ENCODE results near the gene ASB7.
A peak's percentile ranks its signal among the peaks of the same experiment; 100 is the strongest.

The ASB7 gene, protein sequence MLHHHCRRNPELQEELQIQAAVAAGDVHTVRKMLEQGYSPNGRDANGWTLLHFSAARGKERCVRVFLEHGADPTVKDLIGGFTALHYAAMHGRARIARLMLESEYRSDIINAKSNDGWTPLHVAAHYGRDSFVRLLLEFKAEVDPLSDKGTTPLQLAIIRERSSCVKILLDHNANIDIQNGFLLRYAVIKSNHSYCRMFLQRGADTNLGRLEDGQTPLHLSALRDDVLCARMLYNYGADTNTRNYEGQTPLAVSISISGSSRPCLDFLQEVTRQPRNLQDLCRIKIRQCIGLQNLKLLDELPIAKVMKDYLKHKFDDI

DNA sequence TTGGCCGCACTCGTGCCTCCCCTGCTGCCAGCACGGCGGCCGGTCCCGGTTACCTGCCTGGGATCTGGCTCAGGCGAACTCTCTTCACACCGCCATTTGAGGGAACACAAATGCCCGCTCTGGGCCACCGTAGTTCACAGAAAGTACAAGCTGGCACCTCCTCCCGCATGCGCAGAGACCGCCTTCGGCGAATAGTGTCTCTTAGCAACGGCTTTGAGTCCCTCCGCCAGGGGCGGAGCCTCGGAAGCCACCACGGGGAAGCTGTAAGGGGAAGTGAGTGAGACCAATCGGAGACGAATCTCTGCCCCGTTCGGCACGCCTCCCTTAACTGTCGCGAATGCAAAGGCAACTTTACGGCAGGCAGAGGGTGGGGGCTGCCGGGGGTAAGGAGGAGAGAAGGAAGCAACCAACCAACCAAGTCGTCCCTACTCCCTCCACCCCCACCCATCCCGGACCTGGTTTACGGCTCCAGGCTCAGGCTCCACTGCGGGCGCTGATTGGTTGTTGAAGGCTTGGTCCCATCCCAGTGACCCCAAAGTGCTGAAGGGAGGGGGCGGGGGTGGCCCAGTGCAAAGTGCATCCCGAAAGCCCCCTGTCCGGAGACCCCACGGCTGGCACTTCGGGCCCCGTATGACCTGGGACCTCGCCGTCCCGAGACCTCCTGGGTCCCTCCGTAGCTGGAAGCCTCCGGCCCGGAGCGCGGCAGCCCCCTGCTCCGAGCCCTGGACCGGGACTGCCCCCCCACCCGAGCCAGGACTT is at the start of gene ASB7, which contains the start of gene LINS1:
Gene ASB7 (plus strand): TSS at position 526 of the 759 bp plus-strand sequence. CDS start 9,628 bp downstream, outside the sequence.
Gene LINS1 (minus strand): TSS at position 121 of the 759 bp plus-strand sequence. CDS start 21,342 bp downstream, outside the sequence.
- peaks cover 83% of the 10 kb centered on the region for H3K79me2 ChIP-seq (ENCODE audit: control insufficient read depth, insufficient read depth, low read length, unreplicated experiment)
- H3K27ac ChIP-seq (ENCODE audit: low read depth, low read length), result peak within 1 kb of the TSS; percentile 35; the same call in 1 of the 2 replicates
- H2AFZ ChIP-seq (ENCODE audit: low read length, unreplicated experiment), result peak within 1 kb of the TSS; percentile 98
- H3K4me3 ChIP-seq (ENCODE audit: low read depth, low read length), result peak within 1 kb of the TSS; percentile 98
- H3K36me3 ChIP-seq (ENCODE audit: insufficient read depth, low read length), result no peaks in the 10 kb centered on the region; the same call in 1 of the 2 replicates
- peaks cover 21% of the 10 kb centered on the region for H3K4me1 ChIP-seq (ENCODE audit: control insufficient read depth, insufficient read depth, low read length, unreplicated experiment)
- H3K27me3 ChIP-seq (ENCODE audit: insufficient read depth, low read length), result no peaks in the 10 kb centered on the region

DNA sequence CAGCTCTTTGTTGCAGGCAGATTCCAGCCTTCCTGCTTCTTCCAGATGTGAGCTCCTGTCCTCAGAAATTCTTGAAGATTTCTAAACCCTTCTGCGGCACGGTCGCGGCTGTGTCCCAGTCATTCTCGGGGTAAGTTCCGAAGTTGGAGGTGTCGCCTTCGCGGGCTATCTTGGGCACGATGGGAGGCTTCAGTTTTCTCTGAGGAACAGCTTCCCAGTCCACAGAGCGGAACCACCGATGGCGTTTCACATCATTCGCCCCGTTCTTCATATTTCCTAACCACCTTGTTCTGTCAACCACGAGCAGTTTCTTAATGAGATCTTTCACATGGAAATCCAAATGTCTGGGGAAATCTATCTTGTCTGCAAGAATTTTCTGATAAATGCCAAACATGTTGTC is 48.9 kb upstream of the ASB7 start:
- Histone ChIP-seq H3K4me3 (ENCODE audit: low read depth, low read length) (no peak overlapping the region), H3K27ac (ENCODE audit: low read depth, low read length) (no peak overlapping the region), H2AFZ (ENCODE audit: low read length, unreplicated experiment) (no peak overlapping the region), H3K36me3 (ENCODE audit: insufficient read depth, low read length) (no peaks in the 10 kb centered on the region), H3K27me3 (ENCODE audit: insufficient read depth, low read length) (no peaks in the 10 kb centered on the region), H3K4me1 (ENCODE audit: control insufficient read depth, insufficient read depth, low read length, unreplicated experiment) (no peaks in the 10 kb centered on the region), H3K79me2 (ENCODE audit: control insufficient read depth, insufficient read depth, low read length, unreplicated experiment) (no peaks in the 10 kb centered on the region)

DNA sequence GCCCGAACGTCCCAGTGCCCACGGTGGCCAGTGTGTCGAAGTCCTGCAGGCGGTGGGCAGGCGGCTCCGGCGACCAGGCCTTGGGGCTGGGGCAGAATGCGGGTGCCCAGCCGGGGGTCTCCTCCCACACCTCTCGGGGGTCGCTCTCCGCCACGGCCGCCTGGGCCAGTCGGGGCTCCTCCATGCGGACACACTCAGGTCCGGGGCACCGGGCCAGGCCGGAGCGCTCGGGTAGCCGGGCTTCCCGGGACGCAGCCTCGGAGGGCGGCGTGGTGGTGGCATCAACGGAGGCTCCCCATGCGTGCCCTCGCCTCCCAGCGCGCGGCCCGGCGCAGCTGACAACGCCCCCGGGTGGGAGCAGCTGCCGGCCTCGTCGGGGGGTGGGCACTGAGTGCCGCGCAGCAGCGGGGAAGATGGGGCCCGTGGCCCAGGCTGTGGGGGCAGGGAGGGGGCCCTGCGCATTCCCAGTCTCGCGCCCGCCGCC is 43.6 kb upstream of the ASB7 start:
- no peaks in the 10 kb centered on the region for H3K27me3 ChIP-seq (ENCODE audit: insufficient read depth, low read length)
- no peaks in the 10 kb centered on the region for H3K79me2 ChIP-seq (ENCODE audit: control insufficient read depth, insufficient read depth, low read length, unreplicated experiment)
- no peak overlapping the region for H2AFZ ChIP-seq (ENCODE audit: low read length, unreplicated experiment)
- no peaks in the 10 kb centered on the region for H3K36me3 ChIP-seq (ENCODE audit: insufficient read depth, low read length)
- no peak overlapping the region for H3K27ac ChIP-seq (ENCODE audit: low read depth, low read length)
- no peaks in the 10 kb centered on the region for H3K4me1 ChIP-seq (ENCODE audit: control insufficient read depth, insufficient read depth, low read length, unreplicated experiment)
- no peak overlapping the region for H3K4me3 ChIP-seq (ENCODE audit: low read depth, low read length)

DNA sequence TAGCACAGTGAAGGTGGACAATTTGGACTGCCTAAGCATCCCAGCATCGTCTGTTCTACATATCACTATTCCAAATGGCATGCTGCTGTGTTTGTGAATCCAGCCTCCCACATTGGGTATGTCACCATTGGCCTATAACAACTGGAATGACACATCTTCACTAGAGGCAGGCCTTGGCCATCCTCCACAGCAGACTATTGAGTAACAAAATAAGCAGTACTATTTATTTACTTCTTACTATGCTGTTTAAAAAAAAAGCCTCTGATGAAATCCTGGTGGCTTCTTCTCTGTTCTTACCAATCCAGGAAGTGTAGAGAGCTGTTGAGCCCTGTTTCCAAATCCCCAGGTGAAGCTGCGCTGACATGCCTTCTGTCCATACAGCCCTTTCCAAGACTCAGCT is 43.1 kb upstream of the ASB7 start:
- no peaks in the 10 kb centered on the region for H3K4me1 ChIP-seq (ENCODE audit: control insufficient read depth, insufficient read depth, low read length, unreplicated experiment)
- H2AFZ ChIP-seq (ENCODE audit: low read length, unreplicated experiment), result no peak overlapping the region
- no peak overlapping the region for H3K4me3 ChIP-seq (ENCODE audit: low read depth, low read length)
- no peaks in the 10 kb centered on the region for H3K27me3 ChIP-seq (ENCODE audit: insufficient read depth, low read length)
- no peak overlapping the region for H3K27ac ChIP-seq (ENCODE audit: low read depth, low read length)
- no peaks in the 10 kb centered on the region for H3K79me2 ChIP-seq (ENCODE audit: control insufficient read depth, insufficient read depth, low read length, unreplicated experiment)
- H3K36me3 ChIP-seq (ENCODE audit: insufficient read depth, low read length), result no peaks in the 10 kb centered on the region

DNA sequence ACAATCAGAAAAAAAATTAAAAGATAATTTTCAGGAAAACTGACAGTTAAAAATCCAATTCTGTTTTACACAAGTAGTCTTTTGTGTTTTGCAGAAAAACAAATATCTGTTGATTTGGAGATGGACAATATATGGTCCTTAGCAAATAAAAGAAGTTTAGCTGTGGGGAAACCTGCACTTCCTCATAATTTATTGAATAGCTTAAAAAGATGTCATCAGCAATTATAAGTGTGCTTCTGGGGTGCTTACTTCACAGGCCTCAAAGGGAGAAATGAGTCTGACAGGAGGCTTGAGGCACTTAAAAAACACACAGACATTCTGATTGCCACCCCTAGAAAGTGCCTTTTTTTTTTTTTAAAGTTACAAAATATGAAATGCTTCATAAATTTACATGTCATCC is 42.1 kb upstream of the ASB7 start:
- Histone ChIP-seq H3K27ac (ENCODE audit: low read depth, low read length) (no peak overlapping the region), H3K79me2 (ENCODE audit: control insufficient read depth, insufficient read depth, low read length, unreplicated experiment) (no peaks in the 10 kb centered on the region), H2AFZ (ENCODE audit: low read length, unreplicated experiment) (no peak overlapping the region), H3K36me3 (ENCODE audit: insufficient read depth, low read length) (no peaks in the 10 kb centered on the region), H3K4me1 (ENCODE audit: control insufficient read depth, insufficient read depth, low read length, unreplicated experiment) (no peaks in the 10 kb centered on the region), H3K27me3 (ENCODE audit: insufficient read depth, low read length) (no peaks in the 10 kb centered on the region), H3K4me3 (ENCODE audit: low read depth, low read length) (no peak overlapping the region)

DNA sequence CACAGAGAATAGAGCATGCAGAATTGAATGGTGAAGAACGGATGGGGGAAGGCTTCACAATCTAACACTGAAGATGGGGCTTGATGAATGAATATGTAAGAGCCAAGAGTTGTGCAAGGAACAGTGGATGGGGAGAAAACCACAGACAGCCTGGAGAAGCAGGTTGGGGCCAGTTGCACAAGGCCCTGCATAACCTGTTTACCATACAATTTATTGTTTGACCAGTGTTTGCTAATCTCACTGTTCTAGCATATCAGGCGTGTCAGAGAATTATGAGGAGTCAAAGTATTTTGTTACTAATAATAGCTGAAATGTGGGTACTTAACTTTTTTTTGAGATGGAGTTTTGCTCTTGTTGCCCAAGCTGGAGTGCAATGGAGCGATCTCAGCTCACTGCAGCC is 36.8 kb upstream of the ASB7 start:
- H3K27me3 ChIP-seq (ENCODE audit: insufficient read depth, low read length), result no peaks in the 10 kb centered on the region
- H3K27ac ChIP-seq (ENCODE audit: low read depth, low read length), result no peak overlapping the region

DNA sequence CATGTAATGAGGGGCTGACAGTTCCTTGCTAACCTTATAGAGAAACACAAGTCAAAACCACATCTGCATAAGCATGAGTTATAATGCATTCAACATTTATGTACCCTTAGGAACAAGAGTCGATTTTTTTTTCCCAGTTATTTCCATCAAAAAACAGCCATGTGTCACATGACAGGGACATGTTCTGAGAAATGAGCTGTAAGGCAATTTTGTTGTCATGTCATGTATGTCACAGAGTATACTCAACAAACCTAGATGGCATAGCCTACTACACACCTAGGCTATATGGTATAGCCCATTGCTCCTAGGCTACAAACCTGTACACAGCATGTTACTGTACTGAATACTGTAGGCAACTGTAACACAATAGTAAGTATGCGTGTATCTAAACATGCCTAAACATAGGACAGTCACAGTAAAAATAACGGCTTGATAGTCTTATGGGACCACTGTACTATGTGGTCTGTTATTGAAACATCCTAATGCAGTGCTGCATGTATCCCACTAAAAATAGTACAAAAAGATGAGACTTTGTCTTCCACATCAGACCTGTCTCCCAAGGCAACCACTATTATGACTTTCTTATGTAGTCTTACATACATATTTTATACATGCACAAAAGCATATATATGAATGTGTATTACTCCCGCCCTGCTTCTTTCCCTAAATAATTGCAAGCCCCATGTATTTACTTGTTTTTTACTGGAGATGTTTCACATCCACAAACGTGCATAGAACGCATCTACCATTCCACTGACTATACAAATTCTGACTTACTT is 35.4 kb upstream of the ASB7 start:
- Histone ChIP-seq H3K4me1 (ENCODE audit: control insufficient read depth, insufficient read depth, low read length, unreplicated experiment) (no peaks in the 10 kb centered on the region), H3K27me3 (ENCODE audit: insufficient read depth, low read length) (no peaks in the 10 kb centered on the region), H2AFZ (ENCODE audit: low read length, unreplicated experiment) (no peak overlapping the region), H3K36me3 (ENCODE audit: insufficient read depth, low read length) (peaks cover 10% of the 10 kb centered on the region; the same call in 1 of the 2 replicates), H3K27ac (ENCODE audit: low read depth, low read length) (no peak overlapping the region), H3K79me2 (ENCODE audit: control insufficient read depth, insufficient read depth, low read length, unreplicated experiment) (no peaks in the 10 kb centered on the region), H3K4me3 (ENCODE audit: low read depth, low read length) (no peak overlapping the region)

More for the DNA sequence above, 36.8 kb upstream of the ASB7 start:
- no peak overlapping the region for H3K4me3 ChIP-seq (ENCODE audit: low read depth, low read length)
- H3K79me2 ChIP-seq (ENCODE audit: control insufficient read depth, insufficient read depth, low read length, unreplicated experiment), result no peaks in the 10 kb centered on the region
- H3K4me1 ChIP-seq (ENCODE audit: control insufficient read depth, insufficient read depth, low read length, unreplicated experiment), result no peaks in the 10 kb centered on the region
- H3K36me3 ChIP-seq (ENCODE audit: insufficient read depth, low read length), result peaks cover 5% of the 10 kb centered on the region; the same call in 1 of the 2 replicates
- H2AFZ ChIP-seq (ENCODE audit: low read length, unreplicated experiment), result no peak overlapping the region

DNA sequence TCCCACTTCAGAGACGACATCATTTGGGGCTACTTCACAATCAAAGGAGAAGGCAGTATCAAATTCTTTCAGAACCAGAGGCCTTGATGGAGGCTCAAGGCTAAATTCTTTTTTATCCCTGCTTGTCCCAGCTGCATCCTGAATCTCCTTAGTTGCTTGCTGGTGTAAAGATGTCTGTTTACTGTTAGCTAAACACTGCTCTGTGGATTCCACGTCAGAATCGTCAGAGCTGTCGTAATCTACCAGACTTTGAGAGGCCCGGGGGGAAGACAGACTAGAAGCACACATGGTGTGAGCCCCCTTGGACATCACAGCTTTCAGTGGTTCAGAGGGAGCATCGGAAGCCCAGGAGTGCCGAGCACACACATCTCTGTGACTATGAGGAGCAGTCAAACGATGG is 33.0 kb upstream of the ASB7 start:
- Histone ChIP-seq H3K36me3 (ENCODE audit: insufficient read depth, low read length) (peaks cover 10% of the 10 kb centered on the region; the same call in 1 of the 2 replicates), H2AFZ (ENCODE audit: low read length, unreplicated experiment) (no peak overlapping the region), H3K27ac (ENCODE audit: low read depth, low read length) (no peak overlapping the region), H3K27me3 (ENCODE audit: insufficient read depth, low read length) (no peaks in the 10 kb centered on the region), H3K4me1 (ENCODE audit: control insufficient read depth, insufficient read depth, low read length, unreplicated experiment) (no peaks in the 10 kb centered on the region), H3K79me2 (ENCODE audit: control insufficient read depth, insufficient read depth, low read length, unreplicated experiment) (no peaks in the 10 kb centered on the region), H3K4me3 (ENCODE audit: low read depth, low read length) (no peak overlapping the region)

DNA sequence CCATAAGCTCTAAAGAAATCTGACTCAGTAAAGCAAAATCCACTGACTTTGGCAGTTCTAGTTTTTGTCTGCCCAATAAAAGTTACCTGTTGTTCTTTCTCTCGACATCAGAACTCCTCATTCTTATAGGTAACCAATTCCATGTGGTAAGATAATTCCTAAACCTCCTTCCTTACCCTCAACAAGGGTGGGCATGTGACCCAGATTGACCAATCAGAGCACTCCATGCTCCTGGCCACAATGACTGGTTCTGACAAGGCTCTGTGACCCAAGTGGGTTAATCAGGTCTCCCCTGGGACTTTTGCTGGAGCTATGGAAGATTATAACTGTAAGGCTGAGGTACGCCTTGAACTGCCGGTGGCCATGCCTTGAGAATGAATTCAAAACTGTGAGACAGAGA is 32.1 kb upstream of the ASB7 start:
- no peaks in the 10 kb centered on the region for H3K4me1 ChIP-seq (ENCODE audit: control insufficient read depth, insufficient read depth, low read length, unreplicated experiment)
- no peak overlapping the region for H3K4me3 ChIP-seq (ENCODE audit: low read depth, low read length)
- H3K27me3 ChIP-seq (ENCODE audit: insufficient read depth, low read length), result no peaks in the 10 kb centered on the region
- peaks cover 10% of the 10 kb centered on the region; the same call in 1 of the 2 replicates for H3K36me3 ChIP-seq (ENCODE audit: insufficient read depth, low read length)
- no peaks in the 10 kb centered on the region for H3K79me2 ChIP-seq (ENCODE audit: control insufficient read depth, insufficient read depth, low read length, unreplicated experiment)
- no peak overlapping the region for H3K27ac ChIP-seq (ENCODE audit: low read depth, low read length)
- H2AFZ ChIP-seq (ENCODE audit: low read length, unreplicated experiment), result no peak overlapping the region

DNA sequence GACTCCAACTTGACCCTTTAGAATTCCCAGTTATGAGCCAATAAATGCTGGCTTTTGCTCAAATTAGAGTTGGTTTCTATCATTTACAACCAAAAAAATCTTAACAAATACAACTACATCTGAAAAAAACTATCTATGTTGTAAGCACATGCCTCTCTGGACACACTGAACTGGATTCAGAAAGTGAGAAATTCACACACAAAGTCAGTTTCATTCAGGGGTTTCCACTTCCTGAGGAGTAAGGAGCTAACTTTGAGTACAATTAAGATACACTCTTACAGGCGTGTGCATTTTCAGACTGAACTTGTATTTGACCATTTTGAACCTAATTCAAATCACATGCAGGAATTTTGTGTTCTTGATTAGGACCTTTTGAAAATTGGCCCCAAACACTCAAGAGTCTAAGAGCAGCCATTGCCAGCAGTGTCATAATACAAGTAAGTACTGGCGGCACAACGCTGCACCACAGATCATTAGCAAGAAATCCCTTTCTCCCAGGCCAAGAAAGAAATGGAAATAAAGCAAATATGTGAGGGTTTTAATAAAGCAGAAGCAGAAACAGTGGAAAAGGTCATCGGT is 31.6 kb upstream of the ASB7 start:
- Histone ChIP-seq H3K27ac (ENCODE audit: low read depth, low read length) (no peak overlapping the region), H3K4me1 (ENCODE audit: control insufficient read depth, insufficient read depth, low read length, unreplicated experiment) (no peaks in the 10 kb centered on the region), H3K36me3 (ENCODE audit: insufficient read depth, low read length) (peaks cover 10% of the 10 kb centered on the region; the same call in 1 of the 2 replicates), H3K27me3 (ENCODE audit: insufficient read depth, low read length) (no peaks in the 10 kb centered on the region), H2AFZ (ENCODE audit: low read length, unreplicated experiment) (no peak overlapping the region), H3K4me3 (ENCODE audit: low read depth, low read length) (no peak overlapping the region), H3K79me2 (ENCODE audit: control insufficient read depth, insufficient read depth, low read length, unreplicated experiment) (no peaks in the 10 kb centered on the region)
